ENCODE measurements around the gene AQP9.
A peak's percentile ranks its signal among the peaks of the same experiment; 100 is the strongest.
"Not testable (repeated sequence)": the region's sequence is repeated elsewhere in the genome, so short reads cannot be mapped to it uniquely, and the experiment has no call there.

Gene AQP9

DNA sequence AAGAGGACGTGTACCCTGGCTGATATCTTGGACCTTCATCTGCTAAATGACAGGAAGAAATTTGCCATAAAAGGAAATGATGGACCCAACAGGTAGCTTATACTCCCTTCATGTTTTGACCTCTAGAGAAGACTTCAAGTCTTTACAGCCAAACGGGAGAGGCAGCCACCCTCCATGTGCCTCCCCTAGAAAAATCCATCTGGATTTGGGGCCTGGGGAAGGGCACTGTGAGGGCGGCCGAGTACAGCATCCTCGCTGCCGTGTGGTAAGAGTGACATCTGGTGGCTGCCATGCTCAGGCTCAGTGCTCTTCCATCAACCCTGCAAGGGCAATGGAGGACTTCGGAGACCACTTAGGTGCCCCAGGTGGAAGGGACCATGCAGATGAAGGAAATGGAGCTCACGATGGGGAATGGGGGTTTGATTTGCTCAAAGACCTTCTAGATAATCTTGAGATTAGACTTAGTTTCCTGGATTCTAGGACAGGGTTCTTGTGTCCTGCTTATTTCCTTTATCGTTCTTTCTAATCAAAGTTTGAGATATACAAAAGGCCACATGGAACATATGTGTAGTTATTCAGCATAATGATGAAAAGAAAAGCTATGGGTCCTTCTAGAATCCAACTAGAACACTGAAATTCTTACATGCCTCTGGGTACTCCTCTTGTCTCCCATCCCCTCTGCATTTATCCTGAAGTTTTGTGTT is 44.4 kb downstream of the AQP9 start:
- DNase-seq = peak; percentile 64

GRCh38 chr15:58185439-58185838 is 47.3 kb downstream of the AQP9 start:
- DNase-seq = no peak

GRCh38 chr15:58189148-58189811 is 51.1 kb downstream of the AQP9 start:
- no peak for DNase-seq

- no peak for DNase-seq
These were observed 52.2 kb downstream of the AQP9 start for GRCh38 chr15:58190419-58190818.

- DNase-seq = not testable (repeated sequence)
These were observed 55.5 kb downstream of the AQP9 start for GRCh38 chr15:58193636-58194035.

GRCh38 chr15:58200739-58201138 is 62.6 kb downstream of the AQP9 start:
- no peak for DNase-seq

- DNase-seq = no peak
These were observed 63.3 kb downstream of the AQP9 start for GRCh38 chr15:58201516-58201915.

DNA sequence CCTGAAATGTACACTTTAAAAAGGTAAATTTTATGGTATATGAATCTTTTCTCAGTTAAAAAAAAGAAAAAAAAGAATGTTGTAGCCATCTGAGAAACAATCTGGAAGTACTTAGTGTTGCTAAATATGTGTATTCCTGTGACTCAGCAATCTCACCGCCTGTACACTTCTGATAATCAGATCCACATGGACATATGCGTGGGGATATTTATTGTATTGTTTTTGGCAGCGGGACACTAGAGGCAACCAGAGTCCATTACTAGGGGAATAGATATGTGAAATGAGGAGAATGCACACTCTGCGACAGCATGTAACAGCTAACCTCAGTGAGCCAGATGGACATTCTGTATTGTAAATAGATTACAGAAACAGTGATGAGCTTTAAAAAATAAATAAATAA is 65.4 kb downstream of the AQP9 start:
- no peak for DNase-seq

DNA sequence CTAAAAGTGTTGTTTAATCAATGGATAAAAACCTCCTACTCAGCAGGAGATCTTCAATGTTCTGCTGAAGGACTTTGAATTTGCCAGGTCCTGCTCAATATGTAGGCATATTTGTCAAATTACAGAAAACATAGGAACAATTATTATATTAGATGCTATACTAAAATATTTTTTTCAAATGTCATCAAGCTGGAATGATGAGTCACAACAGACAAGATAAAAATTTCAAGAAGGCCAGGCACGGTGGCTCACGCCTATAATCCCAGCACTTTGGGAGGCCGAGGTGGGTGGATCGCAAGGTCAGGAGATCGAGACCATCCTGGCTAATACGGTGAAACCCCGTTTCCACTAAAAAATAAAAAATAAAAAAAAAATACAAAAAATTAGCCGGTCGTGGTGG is 68.0 kb downstream of the AQP9 start:
- no peak for DNase-seq

DNA sequence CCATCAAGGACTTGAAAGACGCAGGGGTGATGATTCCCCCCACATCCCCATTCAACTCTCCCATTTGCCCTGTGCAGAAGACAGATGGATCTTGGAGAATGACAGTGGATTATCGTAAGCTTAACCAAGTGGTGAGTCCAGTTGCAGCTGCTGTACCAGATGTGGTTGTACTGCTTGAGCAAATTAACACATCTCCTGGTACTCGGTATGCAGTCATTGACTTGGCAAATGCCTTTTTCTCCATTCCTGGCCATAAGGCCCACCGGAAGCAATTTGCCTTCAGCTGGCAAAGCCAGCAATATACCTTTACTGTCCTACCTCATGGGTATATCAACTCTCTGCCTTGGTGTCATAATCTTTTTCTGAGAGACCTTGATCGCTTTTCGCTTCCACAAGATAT is 70.0 kb downstream of the AQP9 start:
- not testable (repeated sequence) for DNase-seq

GRCh38 chr15:58209007-58209481 is 70.9 kb downstream of the AQP9 start:
- not testable (repeated sequence) for DNase-seq

DNA sequence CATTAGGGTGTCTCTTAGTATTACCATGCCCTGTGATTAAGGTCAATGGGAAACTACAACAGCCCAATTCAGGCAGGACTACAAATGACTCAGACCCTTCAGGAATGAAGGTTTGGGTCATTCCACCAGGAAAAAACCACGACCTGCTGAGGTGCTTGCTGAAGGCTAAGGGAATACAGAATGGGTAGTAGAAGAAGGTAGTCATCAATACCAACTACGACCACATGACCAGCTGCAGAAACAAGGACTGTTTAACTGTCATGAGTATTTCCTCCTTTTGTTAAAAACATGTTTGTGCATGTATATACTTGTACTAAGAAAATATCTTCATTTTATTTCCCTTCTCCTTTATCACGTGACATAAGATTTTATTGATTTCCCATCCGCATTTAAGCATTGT is 71.8 kb downstream of the AQP9 start:
- DNase-seq = not testable (repeated sequence)

DNA sequence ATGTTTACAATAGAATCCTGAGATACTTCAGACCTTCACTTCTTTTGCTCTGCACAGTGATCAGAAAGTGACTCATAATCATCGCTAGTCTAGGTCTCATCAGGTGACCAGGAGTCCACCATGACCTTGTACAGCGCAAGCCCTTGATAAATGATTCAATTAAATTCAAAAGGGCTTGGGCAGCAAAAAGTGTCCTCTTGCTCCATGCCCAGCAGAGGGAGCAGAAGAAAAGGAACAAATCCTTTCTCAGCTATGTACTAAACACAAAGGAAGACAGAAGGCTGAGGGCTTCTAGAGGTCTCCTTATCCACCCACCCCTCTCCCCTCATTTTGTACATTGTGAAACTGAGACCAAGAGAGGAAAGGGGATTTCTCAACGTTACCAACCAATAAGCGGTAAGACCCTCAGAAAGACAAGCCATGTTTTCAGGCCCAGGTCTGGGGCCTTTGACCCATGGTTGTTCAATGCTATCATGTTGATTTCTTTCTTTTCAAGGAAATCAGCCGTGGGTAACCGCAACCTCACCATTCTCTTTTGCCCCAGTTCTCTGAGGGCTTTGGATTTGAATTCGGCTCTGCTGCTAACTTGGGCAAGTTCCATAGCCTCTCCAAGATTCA is 74.8 kb downstream of the AQP9 start:
- DNase-seq = no peak

DNA sequence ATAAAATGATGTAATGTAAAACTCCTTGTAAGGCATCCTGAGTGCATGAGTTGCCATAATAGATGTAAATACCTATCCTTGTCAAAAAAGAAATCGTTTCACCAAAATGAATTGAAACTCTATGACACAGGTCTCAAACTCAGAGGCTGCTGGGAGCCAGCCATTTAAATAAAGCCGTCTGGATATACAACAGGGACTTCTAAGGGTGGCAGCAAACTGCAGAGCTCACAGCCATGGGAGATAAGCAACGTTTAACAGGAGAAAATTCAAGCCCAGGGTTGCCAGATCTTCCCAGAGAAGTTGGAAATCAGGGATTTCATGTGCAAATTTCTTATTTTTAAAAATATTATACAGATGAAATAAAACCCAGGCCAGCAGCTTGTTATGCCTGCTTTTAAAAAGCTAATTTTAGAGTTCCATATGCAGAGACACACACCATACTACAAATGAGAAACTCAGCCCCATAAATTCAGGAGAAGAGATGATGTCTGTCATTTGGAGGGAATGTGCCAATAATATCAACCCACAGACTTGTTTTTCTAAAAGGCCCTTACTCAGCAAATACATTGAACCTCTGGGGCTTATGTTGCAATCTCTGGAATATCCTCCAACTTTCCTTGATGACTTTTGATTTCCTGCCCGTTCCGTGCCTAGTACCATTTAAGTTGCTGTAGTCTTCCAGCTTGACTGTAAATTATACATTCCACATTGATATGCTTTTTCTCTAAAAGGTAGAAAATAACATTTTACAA is 75.6 kb downstream of the AQP9 start:
- DNase-seq = no peak

GRCh38 chr15:58214591-58215340 is 76.6 kb downstream of the AQP9 start:
- DNase-seq = no peak

DNA sequence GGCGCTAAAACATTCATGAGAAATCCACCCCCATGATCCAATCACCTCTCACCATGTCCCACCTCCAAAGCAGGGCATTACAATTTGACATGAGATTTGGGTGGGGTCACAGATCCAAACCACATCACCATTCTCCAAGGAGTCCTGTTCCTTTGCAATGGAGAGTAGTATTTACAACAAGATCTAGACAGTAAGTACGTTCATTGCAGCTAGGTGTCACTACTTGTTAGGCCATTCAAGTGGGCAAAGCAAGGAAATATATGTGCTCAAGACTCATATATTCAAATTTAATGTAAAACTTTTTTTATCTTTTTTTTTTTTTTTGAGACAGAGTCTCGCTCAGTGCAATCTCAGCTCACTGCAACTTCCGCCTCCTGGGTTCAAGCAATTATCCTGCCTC is 79.3 kb downstream of the AQP9 start:
- no peak for DNase-seq

- DNase-seq = no peak
These were observed 83.5 kb downstream of the AQP9 start for GRCh38 chr15:58221591-58222241.

- no peak for DNase-seq
These were observed 84.5 kb downstream of the AQP9 start for GRCh38 chr15:58222679-58223078.

- DNase-seq = no peak
These were observed 85.3 kb downstream of the AQP9 start for GRCh38 chr15:58223432-58223831.

DNA sequence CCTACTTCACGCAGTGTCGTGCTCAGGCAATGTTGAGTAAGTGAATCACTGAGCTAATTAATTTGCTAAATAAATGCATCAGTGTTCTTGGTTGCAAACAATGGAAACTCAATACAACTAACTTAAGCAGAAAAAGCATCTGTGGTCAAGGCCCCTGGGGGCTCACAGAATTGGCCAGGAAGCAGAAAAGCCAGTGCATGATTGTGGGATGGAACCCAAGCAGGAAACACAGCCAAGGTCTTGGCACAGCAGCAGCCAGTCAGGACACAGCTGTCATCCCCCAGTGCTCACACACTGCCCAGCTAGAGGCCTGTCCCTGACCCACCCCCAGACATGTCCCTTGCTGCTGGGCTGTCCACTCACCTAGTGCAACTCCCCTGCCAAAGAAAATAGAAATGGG is 85.9 kb downstream of the AQP9 start:
- peak; percentile 4 for DNase-seq

GRCh38 chr15:58227706-58228543 is 89.7 kb downstream of the AQP9 start:
- peak; percentile 75 for DNase-seq

Data from midbrain (tissue), 1 donor.